GM19372 (cell line): Measurements from ENCODE around the gene ENDOV.

ENCODE experiments used
- ATAC-seq: cut with Tn5 transposase; IDR thresholded peaks from one replicate; pipeline ENCODE4 v1.9.1; 2021; ENCODE audit warnings: mild to moderate bottlenecking, low read depth, moderate library complexity; ENCODE audit not compliant: unreplicated experiment

ENDOV gene

GRCh38 chr17:80413771-80414507 lies 1.0 kb upstream of the ENDOV start:
- no peak for ATAC-seq

GRCh38 chr17:80414508-80414802 lies 512 bp upstream of the ENDOV start:
- no peak for ATAC-seq

DNA sequence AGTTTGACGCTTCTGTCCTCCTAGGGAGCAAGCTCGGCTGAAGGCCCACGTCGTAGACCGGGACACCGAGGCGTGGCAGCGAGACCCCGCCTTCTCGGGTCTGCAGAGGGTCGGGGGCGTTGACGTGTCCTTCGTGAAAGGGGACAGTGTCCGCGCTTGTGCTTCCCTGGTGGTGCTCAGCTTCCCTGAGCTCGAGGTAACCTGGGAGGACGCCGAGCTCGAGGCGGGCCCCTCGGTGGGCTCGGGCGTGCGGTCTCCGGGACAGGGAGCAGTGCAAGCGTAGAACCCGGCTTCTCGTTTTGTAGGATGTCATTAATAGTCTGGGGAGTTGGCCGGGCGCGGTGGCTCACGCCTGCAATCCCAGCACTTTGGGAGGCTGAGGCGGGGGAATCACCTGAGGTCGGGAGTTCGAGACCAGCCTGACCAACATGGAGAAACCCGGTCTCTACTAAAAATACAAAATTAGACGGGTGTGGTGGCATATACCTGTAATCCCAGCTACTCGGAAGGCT lies 715 bp downstream of the ENDOV start:
- peak; percentile 22 for ATAC-seq

GRCh38 chr17:80416260-80416939 lies 1.4 kb downstream of the ENDOV start:
- no peak for ATAC-seq

DNA sequence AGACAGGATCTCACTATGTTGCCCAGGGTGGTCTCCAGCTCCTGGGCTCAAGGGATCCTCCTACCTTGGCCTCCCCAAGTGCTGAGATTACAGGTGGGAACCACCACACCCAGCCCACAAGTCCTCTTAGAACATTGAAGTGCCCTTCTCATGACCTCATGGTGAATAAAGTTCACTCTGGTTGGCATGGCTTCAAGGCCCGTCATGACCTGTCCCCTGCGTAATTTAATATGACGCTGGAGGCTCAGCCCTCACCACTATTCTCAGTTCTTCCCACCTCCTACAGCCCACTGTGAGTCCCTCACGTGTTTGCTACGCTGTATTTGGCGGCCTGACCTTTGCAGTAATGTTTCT lies 1.9 kb downstream of the ENDOV start:
- no peak for ATAC-seq

DNA sequence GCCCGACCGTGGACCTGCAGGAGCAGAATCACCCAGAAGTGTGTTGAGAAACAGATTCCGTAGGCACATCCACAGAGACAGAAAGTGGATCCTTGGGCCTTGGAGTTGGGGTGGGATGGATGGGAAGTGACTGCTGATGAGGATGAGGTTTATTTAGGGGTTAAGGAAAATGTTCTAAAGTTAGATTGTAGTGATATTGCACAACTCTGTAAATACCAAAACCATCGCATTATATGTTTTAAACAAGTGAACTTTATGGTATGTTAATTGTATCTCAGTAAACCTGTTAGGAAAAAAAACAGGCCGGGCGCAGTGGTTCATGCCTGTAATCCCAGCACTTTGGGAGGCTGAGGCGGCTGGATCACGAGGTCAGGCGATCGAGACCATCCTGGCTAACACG lies 3.6 kb downstream of the ENDOV start:
- ATAC-seq = no peak

GRCh38 chr17:80419255-80419654 lies 4.3 kb downstream of the ENDOV start:
- ATAC-seq = no peak

DNA sequence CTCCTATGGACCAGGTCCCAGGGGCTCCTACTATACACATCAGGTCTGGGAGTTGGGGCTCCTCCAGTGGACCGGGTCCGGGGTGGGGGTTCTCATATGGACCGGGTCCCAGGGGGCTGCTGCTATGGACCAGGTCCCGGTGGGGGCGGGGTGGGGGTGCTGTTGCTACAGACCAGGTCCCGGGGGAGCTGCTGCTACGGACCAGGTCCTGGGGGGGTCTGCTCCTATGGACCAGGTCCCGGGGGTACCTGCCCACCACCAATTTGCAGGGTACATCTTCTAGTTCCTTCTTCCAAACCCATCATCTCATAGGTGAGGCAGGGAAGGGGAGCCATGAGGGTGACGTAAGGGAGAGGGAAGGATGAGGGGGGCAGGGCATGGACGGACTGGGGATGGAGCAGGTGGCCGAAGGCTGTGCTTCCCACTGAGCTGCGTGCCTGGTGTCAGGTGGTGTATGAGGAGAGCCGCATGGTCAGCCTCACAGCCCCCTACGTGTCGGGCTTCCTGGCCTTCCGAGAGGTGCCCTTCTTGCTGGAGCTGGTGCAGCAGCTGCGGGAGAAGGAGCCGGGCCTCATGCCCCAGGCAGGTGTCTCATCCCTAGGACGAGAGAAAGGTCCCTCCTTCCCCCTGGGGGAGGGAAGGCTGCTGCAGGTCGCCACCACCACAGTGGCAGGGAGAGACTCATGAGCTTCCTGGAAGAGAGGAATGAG lies 6.6 kb downstream of the ENDOV start:
- ATAC-seq = no peak

DNA sequence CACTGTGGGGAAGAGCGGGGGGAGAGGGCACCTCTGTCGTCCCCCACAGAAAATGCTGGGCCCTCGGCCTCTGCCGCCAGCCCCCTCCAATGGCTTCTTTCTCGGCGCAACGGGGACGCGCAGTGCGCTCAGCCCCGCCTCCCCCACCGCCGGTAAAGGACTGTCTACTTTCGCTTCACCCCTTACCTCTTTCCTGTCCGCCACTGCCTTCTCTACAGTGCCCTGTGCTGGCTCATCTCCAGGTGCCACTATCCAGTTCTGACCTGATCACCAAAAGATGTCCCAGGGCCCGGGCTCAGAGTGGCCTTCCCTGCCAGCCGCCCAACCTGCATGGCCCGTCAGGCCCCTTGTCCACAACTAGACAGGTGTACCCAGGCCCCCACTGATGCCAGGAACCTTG lies 7.3 kb downstream of the ENDOV start:
- no peak for ATAC-seq

DNA sequence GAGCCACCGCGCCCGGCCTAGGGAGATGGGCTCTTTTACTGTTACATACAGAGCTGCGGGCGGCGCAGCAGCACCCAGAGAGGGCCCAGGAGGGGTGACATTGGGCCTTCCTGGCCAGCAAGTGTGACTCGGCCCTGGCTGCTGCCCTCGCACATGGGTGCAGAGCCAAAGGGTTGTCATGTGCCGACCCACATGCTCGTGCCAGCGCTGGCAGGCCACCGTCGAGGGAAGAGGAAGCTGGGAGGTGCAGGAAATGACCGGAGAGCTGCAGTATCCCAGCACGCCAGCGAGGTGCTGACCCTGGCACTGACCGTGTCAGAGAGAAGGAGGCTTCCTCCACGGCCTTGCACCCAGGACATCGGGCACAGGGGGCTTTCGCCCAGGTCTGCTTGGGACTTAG lies 8.0 kb downstream of the ENDOV start:
- ATAC-seq = no peak

DNA sequence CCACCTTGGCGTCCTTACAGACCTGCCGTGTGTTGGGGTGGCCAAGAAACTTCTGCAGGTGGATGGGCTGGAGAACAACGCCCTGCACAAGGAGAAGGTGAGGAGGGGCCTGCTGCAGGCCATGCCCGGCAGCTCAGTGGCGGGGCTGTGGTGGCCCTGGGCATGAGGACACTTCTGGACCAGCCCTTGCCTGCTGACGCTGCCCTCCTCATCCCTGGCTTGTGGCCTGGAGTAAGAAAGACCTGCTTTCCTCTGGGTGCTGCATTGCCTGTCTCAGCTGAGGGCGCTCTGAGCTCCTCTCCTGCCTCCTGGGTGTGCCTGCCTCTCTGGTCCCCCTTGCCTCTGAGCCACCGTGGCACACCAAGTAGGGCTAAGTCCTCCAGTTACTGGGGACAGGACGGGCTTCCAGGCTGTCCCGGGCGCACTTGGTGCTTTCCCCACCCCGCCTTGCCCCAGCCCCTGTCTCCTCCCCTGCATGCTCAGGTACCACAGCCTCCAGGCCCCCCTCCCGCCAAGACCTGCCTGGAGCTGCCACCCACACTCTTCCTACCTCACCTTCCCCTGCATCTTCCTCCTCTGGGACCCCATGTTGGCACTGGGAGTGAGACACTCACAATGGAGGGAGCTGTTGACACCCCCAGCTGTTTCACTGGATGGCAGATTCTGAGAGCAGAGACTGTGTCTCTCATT lies 8.7 kb downstream of the ENDOV start:
- no peak for ATAC-seq

DNA sequence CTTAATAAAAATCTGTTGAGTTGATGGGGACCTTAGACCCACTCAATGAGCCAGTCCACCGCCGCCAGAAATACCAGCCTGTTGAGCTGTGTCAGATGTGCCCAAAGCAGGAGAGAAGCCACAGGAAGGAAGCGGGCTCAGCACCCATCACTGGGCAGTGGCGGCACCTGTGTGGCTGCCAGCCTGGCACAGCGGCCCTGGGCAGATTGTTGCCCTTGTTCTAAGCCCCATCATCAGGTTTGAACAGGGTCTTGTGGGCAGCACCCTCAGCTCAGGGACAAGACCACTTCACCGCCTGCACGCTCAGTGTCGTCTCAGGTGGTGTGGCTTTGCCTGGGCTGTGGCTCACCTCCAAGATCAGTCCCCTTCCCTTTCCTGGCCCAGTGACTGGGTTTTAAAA lies 9.3 kb downstream of the ENDOV start:
- ATAC-seq = no peak

DNA sequence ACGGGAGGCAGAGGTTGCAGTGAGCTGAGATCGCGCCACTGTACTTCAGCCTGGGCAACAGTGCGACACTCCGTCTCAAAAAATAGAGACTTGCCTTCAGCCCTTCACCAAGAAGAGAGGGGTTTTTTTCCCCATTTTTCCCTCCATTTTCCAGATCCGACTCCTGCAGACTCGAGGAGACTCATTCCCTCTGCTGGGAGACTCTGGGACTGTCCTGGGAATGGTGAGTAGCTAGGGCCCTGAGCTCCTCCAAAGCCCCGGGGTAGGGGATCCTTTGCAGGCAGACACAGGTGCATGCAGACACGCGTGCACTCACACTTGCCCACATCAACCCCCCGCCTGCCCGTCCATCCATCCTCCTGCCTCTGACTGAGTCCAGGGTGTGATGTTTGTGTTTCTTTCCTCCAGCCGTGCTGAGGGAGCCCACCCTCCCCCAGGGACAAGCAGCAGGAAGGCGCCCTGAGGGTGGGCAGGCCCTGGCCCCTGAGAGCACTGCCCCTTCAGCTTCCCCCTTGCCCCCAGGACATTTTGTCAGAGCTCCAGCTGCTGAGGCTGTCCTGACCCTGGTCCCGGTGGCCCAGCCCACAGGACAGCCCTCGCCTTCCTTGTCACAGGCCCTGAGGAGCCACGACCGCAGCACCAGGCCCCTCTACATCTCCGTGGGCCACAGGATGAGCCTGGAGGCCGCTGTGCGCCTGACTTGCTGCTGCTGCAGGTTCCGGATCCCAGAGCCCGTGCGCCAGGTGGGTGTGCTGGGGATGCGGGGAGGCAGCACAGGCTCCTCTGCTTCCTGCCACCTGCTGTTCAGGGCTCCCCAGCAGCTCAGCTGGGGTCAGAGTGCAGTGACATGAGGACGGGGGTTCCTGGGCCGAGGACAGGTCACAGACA lies 10.2 kb downstream of the ENDOV start:
- ATAC-seq = no peak

- ATAC-seq = no peak
Measured at GRCh38 chr17:80425835-80426426, 11.0 kb downstream of the ENDOV start.

- peak; percentile 53 for ATAC-seq
Measured at GRCh38 chr17:80426671-80427326, 11.8 kb downstream of the ENDOV start.

DNA sequence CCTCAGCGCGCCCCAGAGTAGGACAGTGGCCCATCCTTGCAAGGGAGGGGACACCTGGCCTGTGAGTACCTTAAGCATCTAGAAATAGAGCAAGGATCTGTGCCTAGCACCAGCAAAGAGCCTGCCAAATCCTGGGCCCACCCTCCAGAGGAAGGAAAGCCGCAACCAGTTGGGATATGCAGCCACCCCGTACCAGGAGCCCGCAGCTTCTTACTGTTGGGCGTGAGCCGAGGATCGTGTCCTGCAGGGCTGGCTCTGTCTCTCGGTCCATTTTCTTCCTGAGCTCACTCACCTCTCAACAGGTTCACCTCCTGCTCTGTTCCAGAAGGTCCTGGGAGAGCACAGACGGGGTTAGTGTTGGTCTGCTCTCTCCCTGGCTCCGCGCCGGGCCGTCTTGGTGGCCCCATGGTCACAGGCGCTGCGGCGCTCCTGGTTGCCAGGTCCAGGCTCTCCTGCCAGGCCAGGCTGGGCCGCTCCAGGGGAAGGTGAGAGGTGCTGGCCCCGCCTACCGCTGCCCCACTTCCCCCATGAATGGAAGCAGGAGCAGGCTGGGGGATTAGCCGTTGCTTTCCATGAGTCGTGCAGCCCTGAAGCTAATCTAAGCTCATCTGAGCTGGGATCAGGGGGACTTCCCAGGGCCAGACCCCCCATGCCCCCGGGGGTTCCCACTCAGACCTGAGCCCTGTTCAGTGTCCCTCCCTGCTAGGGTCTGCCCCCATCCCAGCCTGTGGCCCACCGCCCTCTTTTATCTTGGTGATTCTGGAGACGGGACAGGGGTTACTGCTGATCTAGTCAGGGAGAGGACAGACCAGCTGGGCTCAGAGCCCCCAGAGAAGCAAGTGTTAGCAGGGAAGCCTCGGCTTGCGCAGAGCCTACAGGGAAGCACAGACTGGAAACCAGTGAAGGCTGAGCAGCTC lies 12.7 kb downstream of the ENDOV start:
- ATAC-seq = no peak

GRCh38 chr17:80428363-80428762 lies 13.4 kb downstream of the ENDOV start:
- no peak for ATAC-seq

GRCh38 chr17:80428796-80429195 lies 13.8 kb downstream of the ENDOV start:
- ATAC-seq = no peak
